Choroid plexus epithelial cell (primary cell): Measurements from ENCODE around the gene RPH3AL.

Experiments used
- DNase-seq: peaks from one replicate; pipeline ENCODE4 v3.0.0-alpha.2; 2010; ENCODE audit warnings: low read depth
- H3K4me3 ChIP-seq: 2 replicates; pipeline ENCODE4 v1.5.1; 2011; ENCODE audit warnings: low read depth, mild to moderate bottlenecking, control low read depth, low read length, moderate library complexity
- TF ChIP-seq, protein P1 (sequence below): conservative IDR thresholded peaks from 2 replicates; pipeline ENCODE4 v1.5.1; 2011; ENCODE audit warnings: low read depth, mild to moderate bottlenecking, control low read depth, inconsistent platforms, low read length, moderate library complexity

RPH3AL gene

DNA sequence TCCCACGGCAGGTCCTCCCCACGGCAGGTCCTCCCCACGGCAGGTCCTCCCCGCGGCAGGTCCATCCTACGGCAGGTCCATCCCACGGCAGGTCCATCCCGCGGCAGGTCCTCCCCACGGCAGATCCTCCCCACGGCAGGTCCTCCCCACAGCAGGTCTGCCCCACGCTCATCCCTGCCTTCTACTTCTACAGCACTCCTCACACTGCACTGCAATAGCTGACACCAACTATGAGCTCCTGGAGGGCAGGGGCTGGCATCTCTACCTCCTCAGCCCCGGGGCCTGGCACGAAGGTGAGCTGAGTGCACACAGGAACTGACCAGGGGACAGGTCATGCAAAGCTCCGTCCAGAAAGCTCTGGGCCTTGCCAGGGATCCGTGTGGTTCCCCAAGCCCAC lies 45.3 kb downstream of the RPH3AL start:
- DNase-seq, result no peak
- TF ChIP-seq, protein P1, sequence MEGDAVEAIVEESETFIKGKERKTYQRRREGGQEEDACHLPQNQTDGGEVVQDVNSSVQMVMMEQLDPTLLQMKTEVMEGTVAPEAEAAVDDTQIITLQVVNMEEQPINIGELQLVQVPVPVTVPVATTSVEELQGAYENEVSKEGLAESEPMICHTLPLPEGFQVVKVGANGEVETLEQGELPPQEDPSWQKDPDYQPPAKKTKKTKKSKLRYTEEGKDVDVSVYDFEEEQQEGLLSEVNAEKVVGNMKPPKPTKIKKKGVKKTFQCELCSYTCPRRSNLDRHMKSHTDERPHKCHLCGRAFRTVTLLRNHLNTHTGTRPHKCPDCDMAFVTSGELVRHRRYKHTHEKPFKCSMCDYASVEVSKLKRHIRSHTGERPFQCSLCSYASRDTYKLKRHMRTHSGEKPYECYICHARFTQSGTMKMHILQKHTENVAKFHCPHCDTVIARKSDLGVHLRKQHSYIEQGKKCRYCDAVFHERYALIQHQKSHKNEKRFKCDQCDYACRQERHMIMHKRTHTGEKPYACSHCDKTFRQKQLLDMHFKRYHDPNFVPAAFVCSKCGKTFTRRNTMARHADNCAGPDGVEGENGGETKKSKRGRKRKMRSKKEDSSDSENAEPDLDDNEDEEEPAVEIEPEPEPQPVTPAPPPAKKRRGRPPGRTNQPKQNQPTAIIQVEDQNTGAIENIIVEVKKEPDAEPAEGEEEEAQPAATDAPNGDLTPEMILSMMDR, result no peak
- H3K4me3 ChIP-seq, result no peak overlapping the region

DNA sequence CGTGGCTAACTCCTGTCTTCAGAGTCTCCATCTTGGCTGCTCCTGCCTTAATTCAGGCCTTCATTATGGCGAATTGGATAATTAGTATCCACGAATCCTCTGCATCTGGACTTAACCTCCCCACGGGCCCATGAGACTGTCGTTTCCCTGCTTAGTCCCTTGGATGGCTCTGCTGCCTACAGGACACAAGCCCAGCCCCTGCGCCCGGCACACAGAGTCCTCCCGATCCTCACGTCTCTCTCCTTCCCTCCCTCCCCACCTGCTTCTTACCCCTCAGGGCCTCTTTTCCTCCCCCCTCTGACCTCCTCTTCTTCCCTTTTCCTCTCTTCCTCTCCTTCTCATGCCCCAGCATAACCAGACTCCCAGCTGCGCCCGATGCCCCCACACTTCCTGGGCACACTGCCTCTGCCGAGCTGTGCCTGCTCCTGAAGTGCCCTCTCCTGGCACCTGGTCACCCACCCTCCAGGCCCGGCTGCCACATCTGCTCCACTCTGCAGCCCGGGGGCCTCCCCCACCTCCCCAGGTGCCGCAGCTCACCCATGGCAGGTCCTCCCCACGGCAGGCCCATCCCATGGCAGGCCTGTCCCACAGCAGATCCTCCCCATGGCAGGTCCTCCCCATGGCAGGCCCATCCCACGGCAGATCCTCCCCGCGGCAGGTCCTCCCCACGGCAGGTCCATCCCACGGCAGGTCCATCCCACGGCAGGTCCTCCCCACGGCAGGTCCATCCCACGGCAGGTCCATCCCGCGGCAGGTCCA lies 45.9 kb downstream of the RPH3AL start:
- DNase-seq, result no peak
- no peak overlapping the region for H3K4me3 ChIP-seq
- TF ChIP-seq, protein P1, result no peak

DNA sequence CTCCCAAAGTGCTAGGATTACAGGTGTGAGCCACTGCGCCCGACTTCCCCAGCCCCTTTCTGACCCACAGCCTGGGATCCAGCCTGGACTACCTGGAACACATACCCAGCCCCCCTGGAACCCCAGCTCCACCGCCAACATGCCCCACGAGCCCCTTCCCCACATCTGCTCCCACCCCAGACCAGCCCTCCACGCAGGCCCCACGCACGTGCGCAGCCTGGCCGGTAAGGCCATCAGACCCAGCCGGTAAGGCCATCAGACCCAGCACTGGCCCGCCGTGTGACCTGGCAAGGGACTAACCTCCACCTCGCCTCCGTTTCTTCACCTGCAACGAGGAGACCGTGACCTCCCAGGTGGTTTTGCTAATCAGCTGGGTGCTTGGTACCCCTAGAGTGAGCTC lies 46.5 kb downstream of the RPH3AL start:
- TF ChIP-seq, protein P1, result no peak
- DNase-seq, result no peak

DNA sequence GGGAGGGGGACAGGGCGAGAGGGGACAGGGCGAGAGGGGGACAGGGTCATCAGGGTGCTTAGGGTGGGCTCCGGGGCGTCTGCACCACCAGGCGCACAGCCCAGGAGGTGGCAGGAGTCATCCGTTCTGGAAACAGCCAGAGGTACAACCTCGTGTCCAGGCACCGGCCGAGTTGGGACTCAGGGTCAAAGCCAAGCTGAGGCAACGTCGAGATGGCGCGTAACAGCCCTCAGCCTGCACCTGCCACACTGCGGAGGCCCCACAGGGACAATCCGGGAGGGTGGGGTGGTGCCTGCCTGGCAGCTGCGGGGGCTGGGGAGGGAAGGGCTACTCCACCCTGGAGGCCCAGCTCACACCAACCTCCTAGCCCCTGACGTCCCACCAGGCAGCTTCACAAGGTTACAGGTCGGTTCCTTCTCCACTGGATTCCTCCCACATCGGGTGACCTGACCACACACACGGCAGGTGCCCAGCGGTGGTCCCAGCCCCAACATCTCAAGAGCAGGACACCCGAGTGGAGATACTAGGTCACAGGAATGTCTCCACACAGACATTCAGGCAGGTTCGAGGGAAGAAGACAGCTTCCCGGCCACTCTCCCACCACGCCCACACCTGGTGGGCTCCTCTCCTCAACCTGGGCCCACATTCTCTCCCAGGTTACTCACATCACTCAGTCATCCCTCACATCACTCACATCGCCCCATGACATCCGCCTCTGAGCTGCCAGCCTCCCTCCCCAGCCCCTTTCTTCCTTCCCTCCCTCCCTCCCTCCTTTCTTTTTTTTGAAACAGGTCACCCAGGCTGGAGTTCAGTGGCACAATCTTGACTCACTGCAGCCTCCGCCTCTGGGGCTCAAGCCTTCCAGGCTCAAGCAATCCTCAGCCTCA lies 47.3 kb downstream of the RPH3AL start:
- H3K4me3 ChIP-seq, result no peak overlapping the region
- TF ChIP-seq, protein P1, result no peak
- DNase-seq, result no peak

More for the DNA sequence above, 46.5 kb downstream of the RPH3AL start:
- H3K4me3 ChIP-seq, result no peak overlapping the region

- no peak overlapping the region for H3K4me3 ChIP-seq
- DNase-seq, result peak; percentile 9
- TF ChIP-seq, protein P1, result no peak
Observed at GRCh38 chr17:304461-304860, 48.1 kb downstream of the RPH3AL start.

DNA sequence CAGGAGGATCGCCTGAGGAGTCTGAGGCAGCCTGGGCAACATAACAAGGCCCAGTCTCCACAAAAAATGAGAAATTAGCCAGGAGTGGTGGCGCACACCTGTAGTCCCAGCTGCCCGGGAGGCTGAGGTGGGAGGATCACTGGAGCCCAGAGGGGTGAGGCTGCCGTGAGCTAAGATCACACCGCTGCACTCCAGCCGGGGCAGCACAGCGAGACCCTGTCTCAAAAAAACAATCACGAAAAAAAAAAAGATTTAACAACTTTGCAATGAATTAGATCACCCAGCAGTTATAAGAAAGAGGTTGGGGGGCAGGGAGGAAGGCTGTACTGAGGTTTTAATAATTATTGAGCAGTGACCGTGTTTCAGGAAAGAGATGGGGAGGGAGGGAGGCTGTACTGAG lies 49.4 kb downstream of the RPH3AL start:
- DNase-seq, result no peak
- TF ChIP-seq, protein P1, result no peak
- no peak overlapping the region for H3K4me3 ChIP-seq
